ACC112 (cell line): Measurements from ENCODE around the gene STAT6.

ENCODE experiments used
- H2AFZ ChIP-seq: fragments of 200-600 bp; sonication (generic); one replicate; pipeline ENCODE4 v1.6.0; 2017; ENCODE audit warnings: antibody characterized with exemption, low read length; ENCODE audit not compliant: unreplicated experiment
- H3K27ac ChIP-seq: fragments of 200-600 bp; sonication (generic); 2 replicates; pipeline ENCODE4 v1.5.1; 2014; ENCODE audit warnings: low read depth, mild to moderate bottlenecking, antibody characterized with exemption, low read length, moderate library complexity
- H3K27me3 ChIP-seq: fragments of 200-600 bp; sonication (generic); 2 replicates; pipeline ENCODE4 v1.6.1; 2014; ENCODE audit warnings: mild to moderate bottlenecking, antibody characterized with exemption, low read length, moderate library complexity, mixed read lengths; ENCODE audit not compliant: insufficient read depth
- H3K36me3 ChIP-seq: fragments of 200-600 bp; sonication (generic); 2 replicates; pipeline ENCODE4 v1.6.1; 2016; ENCODE audit warnings: mild to moderate bottlenecking, antibody characterized with exemption, low read length, moderate library complexity, mixed read lengths; ENCODE audit not compliant: insufficient read depth
- H3K4me1 ChIP-seq: fragments of 200-600 bp; sonication (generic); one replicate; pipeline ENCODE4 v1.6.1; 2016; ENCODE audit warnings: low read length, mixed read lengths; ENCODE audit not compliant: insufficient read depth, unreplicated experiment, control insufficient read depth
- H3K4me3 ChIP-seq: fragments of 200-600 bp; sonication (generic); 2 replicates; pipeline ENCODE4 v1.5.1; 2014; ENCODE audit warnings: mild to moderate bottlenecking, low read depth, low read length
- H3K79me2 ChIP-seq: fragments of 200-600 bp; sonication (generic); one replicate; pipeline ENCODE4 v1.6.0; 2016; ENCODE audit warnings: low read length; ENCODE audit not compliant: control insufficient read depth, unreplicated experiment, insufficient read depth

The STAT6 gene

DNA sequence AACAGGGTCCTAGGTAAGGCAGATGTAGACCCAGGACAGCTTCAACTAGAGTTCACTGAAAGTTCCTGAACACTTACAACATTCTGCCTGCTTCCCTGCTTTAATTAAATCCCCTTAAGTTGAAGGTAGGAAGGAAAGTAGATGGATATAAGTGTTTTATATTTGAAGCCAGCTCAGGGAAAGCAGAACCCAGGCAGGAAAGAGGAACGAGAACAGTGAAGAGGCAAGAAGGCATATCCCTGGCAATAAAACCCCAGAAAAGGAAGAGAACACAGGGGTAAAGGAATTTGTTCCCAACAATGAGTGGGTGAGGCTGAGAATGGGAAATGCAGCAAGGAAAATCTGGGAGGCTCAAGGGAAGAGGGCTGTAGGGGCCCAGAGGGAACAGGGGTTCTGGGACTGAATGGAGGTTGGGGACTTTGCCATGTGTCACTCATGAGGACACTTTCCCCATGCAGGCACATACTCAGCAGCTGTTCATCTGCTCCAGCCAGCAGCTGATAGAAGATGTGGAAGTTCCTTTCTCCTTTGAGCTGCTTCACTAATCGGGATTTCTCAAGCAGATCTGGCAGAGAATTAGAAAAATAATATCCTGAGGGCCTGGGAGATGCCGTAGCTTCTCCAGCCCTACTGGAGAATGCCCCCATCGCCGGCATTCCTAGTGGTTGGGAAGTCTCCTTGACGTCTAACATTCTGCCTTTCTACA is 64.9 kb downstream of the STAT6 start:
- no peak overlapping the region for H2AFZ ChIP-seq
- no peak overlapping the region for H3K27ac ChIP-seq
- H3K79me2 ChIP-seq = no peaks in the 10 kb centered on the region
- no peak overlapping the region for H3K4me3 ChIP-seq
- H3K4me1 ChIP-seq = peaks cover 9% of the 10 kb centered on the region
- peaks cover 71% of the 10 kb centered on the region for H3K27me3 ChIP-seq
- H3K36me3 ChIP-seq = no peaks in the 10 kb centered on the region
